CD4-positive, alpha-beta T cell (primary cell): ENCODE data around the gene FGGY. TPM values are rescaled to one million over a fixed set of nuclear protein-coding genes. Genes with fewer than 3 reads are reported as not detected.
"Not testable (repeated sequence)": the region's sequence is repeated elsewhere in the genome, so short reads cannot be mapped to it uniquely, and the experiment has no call there.

Source experiments
- ATAC-seq: fragments of 200-7000 bp; cut with Tn5 transposase; one replicate; pipeline ENCODE4 v1.10.0; 2022; ENCODE audit warnings: mild to moderate bottlenecking; ENCODE audit not compliant: poor library complexity
- CTCF ChIA-PET: fragments of 350-600 bp; sonication (Branson Sonifier 250); formaldehyde crosslinking; loops from one replicate; lab custom pipeline; 2021; ENCODE audit warnings: antibody characterized with exemption, inconsistent platforms; lab: Charles Lee
- POLR2A ChIA-PET: fragments of 350-600 bp; sonication (Branson Sonifier 250); formaldehyde crosslinking; loops from one replicate; lab custom pipeline; 2021; ENCODE audit warnings: antibody characterized with exemption, inconsistent platforms; lab: Charles Lee
- DNase-seq, 14 experiments: peaks; one replicate each; pipeline ENCODE4 v3.0.0-alpha.2; 2013 to 2020; ENCODE audit warnings: mixed read lengths in 2 of 14
- H3K27ac ChIP-seq, 2 donors: one replicate each; pipeline versions ENCODE4 v1.5.1 to v1.7.0; 2013; ENCODE audit warnings: low read length in 2 of 2, low read depth in 1 of 2, mild to moderate bottlenecking in 1 of 2
- H3K27me3 ChIP-seq, 2 experiments: 1 replicate in 1 of 2; 2 replicates in 1 of 2; pipeline versions ENCODE4 v1.6.1 to v1.7.0; 2013; ENCODE audit warnings: low read length in 2 of 2, control low read depth in 1 of 2, mild to moderate bottlenecking in 1 of 2, moderate library complexity in 1 of 2; ENCODE audit not compliant: insufficient read depth in 2 of 2, control insufficient read depth in 1 of 2
- H3K36me3 ChIP-seq: one replicate; pipeline ENCODE4 v1.6.1; 2013; ENCODE audit warnings: low read length, control low read depth; ENCODE audit not compliant: insufficient read depth
- H3K4me1 ChIP-seq: one replicate; pipeline ENCODE4 v1.6.1; 2013; ENCODE audit warnings: low read length, control low read depth; ENCODE audit not compliant: insufficient read depth
- H3K4me3 ChIP-seq: one replicate; pipeline ENCODE4 v1.5.1; 2013; ENCODE audit warnings: mild to moderate bottlenecking, low read length, moderate library complexity
- H3K9me3 ChIP-seq, 2 experiments: 1 replicate in 1 of 2; 2 replicates in 1 of 2; pipeline versions ENCODE4 v1.6.1 to v1.7.0; 2013; ENCODE audit warnings: low read length in 2 of 2, mild to moderate bottlenecking in 2 of 2, control low read depth in 1 of 2, moderate library complexity in 1 of 2; ENCODE audit not compliant: control insufficient read depth in 1 of 2, insufficient read depth in 1 of 2
- H3K27ac Mint-ChIP-seq: one replicate; pipeline ENCODE4 v1.8.0; 2020; ENCODE audit warnings: mixed read lengths
- H3K27me3 Mint-ChIP-seq: one replicate; pipeline ENCODE4 v1.8.0; 2021; ENCODE audit warnings: mixed read lengths
- H3K36me3 Mint-ChIP-seq: one replicate; pipeline ENCODE4 v1.8.0; 2021; ENCODE audit warnings: low read depth, mixed read lengths
- H3K4me1 Mint-ChIP-seq: one replicate; pipeline ENCODE4 v1.8.0; 2021; ENCODE audit warnings: low read depth, mixed read lengths
- H3K4me3 Mint-ChIP-seq: one replicate; pipeline ENCODE4 v1.8.0; 2020; ENCODE audit warnings: mild to moderate bottlenecking, mixed read lengths
- H3K9me3 Mint-ChIP-seq: one replicate; pipeline ENCODE4 v1.8.0; 2020; ENCODE audit warnings: mixed read lengths
- intact Hi-C, 2 experiments: fragments of 100-400 bp; cut with DNase I in 1 of 2; cut with micrococcal nuclease in 1 of 2; formaldehyde crosslinking; loops; one replicate each; pipeline versions ENCODE4 v1.15.1 to v1.9.0; 2023 to 2025; cut with DNase I, micrococcal nuclease
- total RNA-seq, 174 experiments: library from RNA in 2 of 174; stranded (reverse) in 2 of 174; gene quantifications; one replicate each; pipeline ENCODE4 v1.2.3 and lab custom pipeline; 2021 to 2026
- TF ChIP-seq, protein P1 (sequence below): fragments of 200-600 bp; IDR thresholded peaks from one replicate; pipeline ENCODE4 v1.8.0; 2022; ENCODE audit warnings: antibody characterized with exemption, mild to moderate bottlenecking

The FGGY gene
- total RNA-seq, 2 experiments from 2014 or later = 9.5 to 10.0 TPM

DNA sequence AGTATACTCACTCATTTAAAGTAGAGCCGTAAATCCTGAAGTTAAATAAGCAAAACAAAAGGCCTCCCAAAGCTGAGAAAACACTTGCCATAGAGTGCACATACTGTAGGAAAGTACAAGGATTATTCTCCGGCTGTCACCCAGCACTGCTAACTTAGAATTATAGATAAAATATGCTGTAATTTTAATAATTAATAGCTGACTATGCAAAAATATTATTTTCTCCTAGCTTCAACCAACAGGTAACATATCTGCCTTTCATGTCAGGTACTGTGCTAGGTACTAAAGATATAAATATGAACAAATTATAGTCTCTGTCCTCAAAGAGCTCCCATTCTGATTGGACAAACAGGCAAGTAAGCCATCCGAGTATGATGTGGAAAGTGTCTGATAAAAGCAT is 233.2 kb downstream of the FGGY start:
- Histone ChIP-seq H3K27me3 (no peaks in the 10 kb centered on the region), H3K4me1 (no peaks in the 10 kb centered on the region), H3K9me3 (no peaks in the 10 kb centered on the region), H3K36me3 (no peaks in the 10 kb centered on the region), H3K4me3 (no peak overlapping the region), H3K27ac (no peak overlapping the region)
- H3K9me3 Mint-ChIP-seq = peaks cover 4% of the 10 kb centered on the region
- DNase-seq (no peak), ATAC-seq (no peak)
- TF ChIP-seq, protein P1, sequence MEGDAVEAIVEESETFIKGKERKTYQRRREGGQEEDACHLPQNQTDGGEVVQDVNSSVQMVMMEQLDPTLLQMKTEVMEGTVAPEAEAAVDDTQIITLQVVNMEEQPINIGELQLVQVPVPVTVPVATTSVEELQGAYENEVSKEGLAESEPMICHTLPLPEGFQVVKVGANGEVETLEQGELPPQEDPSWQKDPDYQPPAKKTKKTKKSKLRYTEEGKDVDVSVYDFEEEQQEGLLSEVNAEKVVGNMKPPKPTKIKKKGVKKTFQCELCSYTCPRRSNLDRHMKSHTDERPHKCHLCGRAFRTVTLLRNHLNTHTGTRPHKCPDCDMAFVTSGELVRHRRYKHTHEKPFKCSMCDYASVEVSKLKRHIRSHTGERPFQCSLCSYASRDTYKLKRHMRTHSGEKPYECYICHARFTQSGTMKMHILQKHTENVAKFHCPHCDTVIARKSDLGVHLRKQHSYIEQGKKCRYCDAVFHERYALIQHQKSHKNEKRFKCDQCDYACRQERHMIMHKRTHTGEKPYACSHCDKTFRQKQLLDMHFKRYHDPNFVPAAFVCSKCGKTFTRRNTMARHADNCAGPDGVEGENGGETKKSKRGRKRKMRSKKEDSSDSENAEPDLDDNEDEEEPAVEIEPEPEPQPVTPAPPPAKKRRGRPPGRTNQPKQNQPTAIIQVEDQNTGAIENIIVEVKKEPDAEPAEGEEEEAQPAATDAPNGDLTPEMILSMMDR = no peak
- peaks cover 8% of the 10 kb centered on the region for H3K36me3 Mint-ChIP-seq
- CTCF ChIA-PET = no interaction called here
- no peaks in the 10 kb centered on the region for H3K27me3 Mint-ChIP-seq
- intact Hi-C loops = no loop called here
- H3K4me3 Mint-ChIP-seq = no peak overlapping the region
- POLR2A ChIA-PET = no interaction called here
- H3K4me1 Mint-ChIP-seq = no peaks in the 10 kb centered on the region
- H3K27ac Mint-ChIP-seq = no peak overlapping the region

DNA sequence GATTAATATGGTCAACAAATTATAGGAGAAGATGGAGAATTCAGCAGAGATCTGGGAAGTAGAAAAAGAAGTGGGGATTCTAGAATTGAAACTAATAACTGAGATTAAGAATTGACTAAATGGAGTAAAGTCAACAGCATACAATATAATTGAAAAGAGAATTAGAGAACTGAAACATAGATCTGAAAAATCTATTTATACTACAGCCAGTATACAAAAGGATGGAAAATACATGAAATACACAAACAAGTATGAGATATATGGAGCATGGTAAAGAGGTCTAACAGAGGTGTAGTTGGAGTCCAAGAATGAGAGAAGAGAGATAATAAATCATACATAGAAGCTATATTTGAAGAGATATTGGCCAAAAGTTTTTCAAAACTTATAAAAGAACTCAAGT is 235.2 kb downstream of the FGGY start:
- no peaks in the 10 kb centered on the region for H3K27me3 Mint-ChIP-seq
- H3K27ac Mint-ChIP-seq = no peak overlapping the region
- no peak for ATAC-seq
- H3K9me3 Mint-ChIP-seq = peaks cover 4% of the 10 kb centered on the region
- H3K36me3 Mint-ChIP-seq = peaks cover 8% of the 10 kb centered on the region
- no peak overlapping the region for H3K27ac ChIP-seq
- no peaks in the 10 kb centered on the region for H3K9me3 ChIP-seq
- TF ChIP-seq, protein P1 = no peak
- no peak overlapping the region for H3K4me3 Mint-ChIP-seq
- no peaks in the 10 kb centered on the region for H3K4me1 ChIP-seq
- no peak for DNase-seq
- no peaks in the 10 kb centered on the region for H3K4me1 Mint-ChIP-seq
- H3K4me3 ChIP-seq = no peak overlapping the region
- intact Hi-C loops = no loop called here
- POLR2A ChIA-PET = no interaction called here
- CTCF ChIA-PET = no interaction called here
- no peaks in the 10 kb centered on the region for H3K27me3 ChIP-seq
- no peaks in the 10 kb centered on the region for H3K36me3 ChIP-seq

DNA sequence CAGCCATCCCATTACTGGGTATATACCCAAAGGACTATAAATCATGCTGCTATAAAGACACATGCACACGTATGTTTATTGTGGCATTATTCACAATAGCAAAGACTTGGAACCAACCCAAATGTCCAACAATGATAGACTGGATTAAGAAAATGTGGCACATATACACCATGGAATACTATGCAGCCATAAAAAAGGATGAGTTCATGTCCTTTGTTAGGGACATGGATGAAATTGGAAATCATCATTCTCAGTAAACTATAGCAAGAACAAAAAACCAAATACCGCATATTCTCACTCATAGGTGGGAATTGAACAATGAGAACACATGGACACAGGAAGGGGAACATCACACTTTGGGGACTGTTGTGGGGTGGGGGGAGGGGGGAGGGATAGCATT is 241.6 kb downstream of the FGGY start:
- intact Hi-C loops, H3K27ac Mint-ChIP-seq, H3K27ac ChIP-seq, H3K9me3 ChIP-seq, H3K4me1 ChIP-seq, H3K36me3 Mint-ChIP-seq, ATAC-seq, H3K4me3 ChIP-seq, H3K27me3 ChIP-seq, POLR2A ChIA-PET, H3K27me3 Mint-ChIP-seq, H3K4me3 Mint-ChIP-seq, H3K4me1 Mint-ChIP-seq, H3K36me3 ChIP-seq, H3K9me3 Mint-ChIP-seq, CTCF ChIA-PET, DNase-seq: not testable (repeated sequence)

DNA sequence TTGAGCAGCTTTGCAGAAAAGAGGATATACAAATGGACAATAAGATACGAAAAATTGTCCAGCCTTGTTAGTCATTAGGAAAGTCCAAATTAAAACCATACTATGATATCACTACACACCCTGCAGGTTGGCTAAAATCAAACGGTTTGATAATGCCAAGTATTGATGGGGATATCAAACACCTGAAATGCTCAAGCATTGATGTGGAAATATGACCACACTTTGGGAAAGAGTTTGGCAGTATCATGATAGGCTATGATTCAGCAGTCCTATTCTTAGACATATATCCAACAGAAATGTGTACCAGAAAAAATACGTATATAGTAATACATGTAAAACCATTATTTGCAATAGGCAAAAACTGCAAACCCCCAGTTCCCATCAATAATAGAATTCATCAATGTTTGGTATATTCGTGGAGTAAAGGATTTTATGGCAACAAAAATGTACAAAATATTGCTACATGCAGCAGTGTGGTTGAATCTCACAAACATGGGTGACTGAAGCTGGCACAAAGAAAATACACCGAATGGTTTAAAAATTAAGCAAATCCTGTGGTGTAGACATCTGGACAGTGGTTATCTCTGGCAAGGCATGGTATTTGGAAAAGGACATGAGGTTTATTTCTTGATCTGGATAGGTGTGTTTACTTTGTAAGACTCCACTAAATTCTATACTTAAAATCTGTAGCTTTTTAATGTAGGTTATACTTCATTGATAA is 243.2 kb downstream of the FGGY start:
- no peaks in the 10 kb centered on the region for H3K36me3 ChIP-seq
- ATAC-seq (no peak), DNase-seq (no peak)
- CTCF ChIA-PET = interaction anchor here (1.2 kb wide), 1 partner anchor 11 kb away, joined by 4 read pairs; no protein-coding TSS in a partner anchor
- TF ChIP-seq, protein P1 = no peak
- Mint-ChIP-seq H3K4me1 (no peaks in the 10 kb centered on the region), H3K36me3 (no peaks in the 10 kb centered on the region), H3K4me3 (no peak overlapping the region), H3K27ac (no peak overlapping the region), H3K27me3 (no peaks in the 10 kb centered on the region), H3K9me3 (no peaks in the 10 kb centered on the region)
- no peak overlapping the region for H3K4me3 ChIP-seq
- no peak overlapping the region for H3K27ac ChIP-seq
- H3K9me3 ChIP-seq = no peaks in the 10 kb centered on the region
- no peaks in the 10 kb centered on the region for H3K27me3 ChIP-seq
- intact Hi-C loops = no loop called here
- H3K4me1 ChIP-seq = no peaks in the 10 kb centered on the region
- POLR2A ChIA-PET = no interaction called here
